ENCODE measurements around the gene SLC30A7. TPM values are rescaled to one million over a fixed set of nuclear protein-coding genes. Genes with fewer than 3 reads are reported as not detected.
A peak's percentile ranks its signal among the peaks of the same experiment; 100 is the strongest.

SLC30A7 gene
- polyA plus RNA-seq, 1 of the 3 experiments (the other 2 are of a cell fraction) = 4.0 TPM

GRCh38 chr1:100971021-100971420 lies 75.1 kb downstream of the SLC30A7 start:
- POLR2A ChIA-PET = interaction anchor here (0.7 kb wide), 1 partner anchor 12 kb away, joined by 4 read pairs; no protein-coding TSS in a partner anchor
- Histone ChIP-seq H2AFZ (ENCODE audit: low read depth) (no peak overlapping the region), H3K79me2 (ENCODE audit: insufficient read depth) (no peaks in the 10 kb centered on the region), H3F3A (replicated peaks; ENCODE audit: insufficient read depth) (no peaks in the 10 kb centered on the region), H3K27ac (ENCODE audit: low read depth in 2 of 2, low read length in 1 of 2) (no peak overlapping the region), H4K20me1 (ENCODE audit: insufficient read depth) (no peaks in the 10 kb centered on the region), H3K9me2 (no peaks in the 10 kb centered on the region), H3K4me1 (ENCODE audit: control insufficient read depth in 1 of 2, insufficient read depth in 2 of 2, low read depth in 1 of 2, low read length in 1 of 2) (no peaks in the 10 kb centered on the region; a peak in 1 of 4 replicates), H3K9ac (no peak overlapping the region), H3K27me3 (ENCODE audit: insufficient read depth) (no peaks in the 10 kb centered on the region), H3K4me2 (no peak overlapping the region), H3K36me3 (replicated peaks in 1 of 2; ENCODE audit: control insufficient read depth in 1 of 2, insufficient read depth in 2 of 2, low read length in 1 of 2) (peaks cover 46 to 49% of the 10 kb centered on the region in 2 experiments), H3K9me3 (no peaks in the 10 kb centered on the region), H3K4me3 (ENCODE audit: low read depth in 2 of 2, low read length in 1 of 2) (no peak overlapping the region)
- TF ChIP-seq USF2 (IDR thresholded peaks at IDR 0.05; ENCODE audit: borderline replicate concordance, low read depth, low read length) (no peak), MXI1 (IDR thresholded peaks at IDR 0.05; ENCODE audit: low read depth, low read length) (no peak)
- DNase-seq = no peak
- 93% methylated on average over 1 of the region's 1 CpG for WGBS (ENCODE audit: low lambda C conversion rate)
- CTCF ChIA-PET = interaction anchor here (0.9 kb wide), 1 partner anchor 268 kb away, joined by 3 read pairs; no protein-coding TSS in a partner anchor

GRCh38 chr1:100972185-100972584 lies 76.3 kb downstream of the SLC30A7 start:
- 49% methylated on average over 1 of the region's 1 CpG for WGBS (ENCODE audit: low lambda C conversion rate)
- Histone ChIP-seq H3K9me3 (no peaks in the 10 kb centered on the region), H2AFZ (ENCODE audit: low read depth) (no peak overlapping the region), H3K79me2 (ENCODE audit: insufficient read depth) (no peaks in the 10 kb centered on the region), H4K20me1 (ENCODE audit: insufficient read depth) (no peaks in the 10 kb centered on the region), H3K36me3 (replicated peaks in 1 of 2; ENCODE audit: control insufficient read depth in 1 of 2, insufficient read depth in 2 of 2, low read length in 1 of 2) (peaks cover 48 to 51% of the 10 kb centered on the region in 2 experiments), H3F3A (replicated peaks; ENCODE audit: insufficient read depth) (no peaks in the 10 kb centered on the region), H3K4me2 (no peak overlapping the region), H3K27me3 (ENCODE audit: insufficient read depth) (no peaks in the 10 kb centered on the region), H3K9me2 (no peaks in the 10 kb centered on the region), H3K4me3 (ENCODE audit: low read depth in 2 of 2, low read length in 1 of 2) (no peak overlapping the region), H3K4me1 (ENCODE audit: control insufficient read depth in 1 of 2, insufficient read depth in 2 of 2, low read depth in 1 of 2, low read length in 1 of 2) (no peaks in the 10 kb centered on the region; a peak in 1 of 4 replicates), H3K9ac (no peak overlapping the region), H3K27ac (ENCODE audit: low read depth in 2 of 2, low read length in 1 of 2) (no peak overlapping the region)
- ChIA-PET POLR2A (no interaction called here), CTCF (no interaction called here)
- DNase-seq = peak; percentile 1
- TF ChIP-seq JUND (IDR thresholded peaks at IDR 0.05) (no peak), RAD21 (IDR thresholded peaks at IDR 0.05; ENCODE audit: low read length) (no peak), ZBTB33 (IDR thresholded peaks at IDR 0.05; ENCODE audit: borderline replicate concordance, low read depth) (no peak), FOSL2 (IDR thresholded peaks at IDR 0.05; ENCODE audit: borderline replicate concordance, low read depth) (no peak), USF2 (IDR thresholded peaks at IDR 0.05; ENCODE audit: borderline replicate concordance, low read depth, low read length) (no peak), TEAD4 (IDR thresholded peaks at IDR 0.05; ENCODE audit: borderline replicate concordance, insufficient read depth) (no peak), POLR2AphosphoS5 (IDR thresholded peaks at IDR 0.05; ENCODE audit: low read depth, low read length) (no peak), TAF1 (IDR thresholded peaks at IDR 0.05; ENCODE audit: borderline replicate concordance, low read depth, low read length) (no peak), FOXJ3 (CRISPR knock-in tag; IDR thresholded peaks at IDR 0.05) (no peak), EZH2phosphoT487 (IDR thresholded peaks at IDR 0.05; ENCODE audit: borderline replicate concordance, low read depth) (no peak), MEF2A (IDR thresholded peaks at IDR 0.05; ENCODE audit: borderline replicate concordance, low read depth) (no peak), USF1 (IDR thresholded peaks at IDR 0.05; ENCODE audit: borderline replicate concordance, low read depth) (no peak)
